Dermis blood vessel endothelial cell (primary cell): ENCODE data around the gene ADCY3. TPM values are rescaled to one million over a fixed set of nuclear protein-coding genes. Genes with fewer than 3 reads are reported as not detected.

Experiments used
- DNase-seq: peaks from one replicate; pipeline ENCODE4 v3.0.0; 2010
- total RNA-seq: library from RNA; depleted of rRNA; stranded (reverse); fragments of >200 nt; gene quantifications from 2 replicates; pipeline ENCODE4 v1.2.3, GENCODE V29; 2014

Gene ADCY3
- total RNA-seq, 1 donor from 2014 or later, result 18.2 TPM

DNA sequence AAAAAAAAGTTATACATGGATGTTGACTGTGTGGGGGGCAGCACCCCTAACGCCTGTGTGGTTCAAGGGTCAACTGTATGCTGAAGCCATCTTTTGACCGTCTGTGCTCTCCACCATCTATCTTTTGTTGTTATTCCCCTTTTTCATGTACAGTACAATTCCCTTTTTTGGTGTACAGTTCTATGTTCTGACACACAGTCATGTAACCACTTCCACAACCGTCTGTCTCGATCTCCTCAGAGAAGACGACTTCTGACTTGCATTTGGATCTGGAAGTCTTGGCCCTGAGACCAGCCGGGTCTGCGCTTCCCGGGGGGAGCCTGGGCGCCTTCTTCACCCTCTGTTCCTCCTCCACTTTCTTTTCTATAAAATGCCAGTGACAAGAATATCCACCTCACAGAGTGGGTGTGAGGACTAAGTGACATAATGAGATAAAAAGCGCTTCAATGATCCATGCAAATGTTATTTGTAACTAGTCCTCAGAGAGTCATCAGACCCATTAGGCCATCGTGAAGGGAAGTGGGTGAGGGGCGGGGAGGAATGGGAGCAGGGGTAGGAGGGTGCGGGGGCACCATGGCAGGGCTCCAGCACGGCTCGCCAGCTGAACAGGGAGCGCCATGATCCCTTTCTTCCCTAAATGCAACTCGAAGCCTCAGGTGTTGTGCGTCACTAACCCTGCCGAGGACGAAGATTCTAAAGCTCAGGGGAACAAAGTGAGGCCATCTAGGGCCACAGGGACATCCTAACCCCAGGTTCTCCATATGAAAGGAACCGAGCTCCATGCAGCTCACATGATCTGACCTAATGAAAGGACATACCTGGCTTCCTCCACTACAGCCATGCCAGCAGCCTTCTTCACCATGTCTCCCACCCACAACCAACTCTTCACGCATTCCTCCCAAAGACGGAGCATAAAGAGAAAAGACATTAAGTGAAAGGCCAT, 16.6 kb downstream of the ADCY3 start:
- DNase-seq, result no peak

DNA sequence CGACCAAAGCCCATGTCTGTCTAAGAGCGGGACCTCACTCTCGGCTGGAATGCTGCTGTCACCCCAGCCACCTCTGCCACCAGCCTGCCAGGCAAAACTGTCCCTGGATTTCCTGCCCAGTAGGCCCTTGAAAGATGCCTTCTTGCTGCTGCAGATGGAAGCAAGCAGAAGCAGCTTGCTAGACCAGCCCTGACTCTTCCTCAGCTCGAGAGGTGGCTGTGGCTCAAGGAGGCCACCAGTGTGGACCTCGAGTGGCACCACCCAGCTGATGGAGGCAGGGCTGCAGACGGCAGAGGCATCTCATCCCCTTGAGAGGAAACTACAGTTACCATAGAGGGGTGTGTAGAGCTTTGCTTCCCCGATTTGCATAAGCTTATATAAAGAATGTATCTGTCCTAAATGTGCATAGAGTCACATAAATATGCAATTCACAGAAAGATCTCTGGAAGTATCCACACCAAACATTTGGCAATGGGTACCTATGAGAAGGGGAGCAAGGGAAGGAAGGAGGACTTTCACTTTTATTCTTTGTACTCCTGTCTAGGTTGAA, 20.6 kb downstream of the ADCY3 start:
- no peak for DNase-seq

DNA sequence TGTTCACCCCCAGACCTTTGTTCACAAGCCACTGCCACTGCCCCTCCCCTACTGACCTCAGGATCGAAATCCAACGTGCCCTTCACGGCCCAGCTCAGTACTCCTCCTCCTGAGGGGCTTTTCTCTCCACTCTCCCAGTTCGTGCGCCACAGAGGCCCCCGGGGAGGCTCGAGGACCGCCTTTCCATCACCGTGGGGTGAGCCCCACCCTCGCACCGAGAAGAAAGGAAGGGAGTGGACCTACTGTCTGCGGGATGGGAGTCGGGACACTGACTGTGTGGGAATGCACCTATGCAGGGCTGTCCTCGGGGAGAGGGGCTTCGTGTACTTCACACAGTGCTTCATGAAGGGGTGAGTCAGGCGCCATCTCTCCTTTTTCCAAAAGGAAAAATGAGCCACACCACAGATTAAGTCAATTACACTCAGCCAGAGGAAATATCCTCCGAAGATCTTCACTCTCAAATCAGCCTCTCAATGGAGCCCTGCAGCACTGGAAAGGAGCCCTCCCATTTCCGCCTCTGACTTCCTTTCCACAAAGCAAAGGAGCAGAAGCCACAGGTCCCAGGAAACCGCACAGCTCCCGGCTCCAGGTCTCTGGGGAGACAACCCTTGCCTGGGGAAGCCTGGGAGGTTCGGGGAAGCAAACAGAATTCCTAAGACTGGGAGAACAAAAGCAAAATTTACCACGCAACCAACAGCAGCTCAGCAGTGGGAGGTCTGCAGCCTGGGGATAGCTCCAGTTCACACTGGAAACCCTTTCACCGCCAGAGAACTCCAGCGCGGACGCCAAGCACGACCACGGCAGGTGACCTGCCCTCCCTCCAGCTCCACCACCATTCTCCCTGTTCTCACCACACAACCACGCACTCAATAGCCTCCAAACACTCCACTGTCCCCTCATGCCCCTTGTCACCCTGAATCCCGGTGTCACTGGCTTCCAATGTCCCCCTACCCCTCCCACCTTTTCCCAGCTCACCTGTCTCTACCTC, 21.6 kb downstream of the ADCY3 start:
- peak; percentile 16 for DNase-seq

DNA sequence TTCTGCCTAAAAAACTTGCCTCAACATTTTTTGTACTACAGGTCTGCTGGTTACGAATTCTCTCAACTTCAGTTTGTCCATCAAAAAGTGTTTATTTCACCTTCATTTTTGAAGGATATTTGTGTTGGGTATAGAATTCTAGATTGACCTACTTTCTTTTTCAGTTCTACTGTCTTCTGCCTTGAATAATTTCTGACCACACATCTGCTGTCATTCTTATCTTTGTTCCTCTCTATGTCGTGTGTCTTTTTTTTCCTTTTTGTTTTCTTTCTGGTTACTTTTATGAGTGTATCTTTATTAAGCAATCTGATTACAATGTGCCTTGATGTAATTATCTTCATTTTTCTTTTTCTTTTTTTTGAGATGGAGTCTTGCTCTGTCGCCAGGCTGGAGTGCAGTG, 25.3 kb downstream of the ADCY3 start:
- no peak for DNase-seq

DNA sequence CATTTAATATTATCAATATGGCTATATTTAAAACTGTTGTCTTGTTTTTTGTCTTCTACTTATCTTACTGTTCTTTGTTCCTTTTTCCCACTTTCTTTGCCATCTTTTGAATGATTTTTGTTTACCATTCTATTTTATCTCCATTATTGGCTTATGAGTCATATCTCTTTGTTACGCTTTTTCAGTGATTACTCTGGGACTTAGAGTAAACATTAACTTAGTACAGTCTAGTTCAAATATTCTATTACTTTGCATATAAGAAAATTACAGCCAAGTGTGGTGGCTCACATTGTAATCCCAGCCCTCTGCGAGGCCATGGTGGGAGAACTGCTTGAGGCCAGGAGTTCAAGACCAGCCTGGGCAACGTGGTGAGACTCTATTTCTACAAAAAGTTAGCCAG, 26.1 kb downstream of the ADCY3 start:
- no peak for DNase-seq

DNA sequence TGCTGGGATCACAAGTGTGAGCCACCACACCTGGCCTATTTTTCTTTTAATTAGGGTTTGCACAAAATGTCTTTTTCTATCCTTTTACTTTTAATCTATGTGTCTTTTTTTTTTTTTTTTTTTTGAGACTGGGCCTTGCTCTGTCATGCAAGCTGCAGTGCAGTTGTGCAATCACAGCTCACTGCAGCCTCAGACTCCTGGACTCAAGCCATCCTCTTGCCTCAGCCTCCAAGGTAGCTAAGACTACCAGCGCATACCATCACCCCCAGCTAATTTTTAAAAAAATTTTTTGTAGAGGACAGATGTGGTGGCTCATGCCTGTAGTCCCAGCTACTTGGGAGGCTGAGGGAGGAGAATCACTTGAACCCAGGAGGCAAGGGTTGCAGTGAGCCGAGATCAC, 27.1 kb downstream of the ADCY3 start:
- DNase-seq, result no peak

DNA sequence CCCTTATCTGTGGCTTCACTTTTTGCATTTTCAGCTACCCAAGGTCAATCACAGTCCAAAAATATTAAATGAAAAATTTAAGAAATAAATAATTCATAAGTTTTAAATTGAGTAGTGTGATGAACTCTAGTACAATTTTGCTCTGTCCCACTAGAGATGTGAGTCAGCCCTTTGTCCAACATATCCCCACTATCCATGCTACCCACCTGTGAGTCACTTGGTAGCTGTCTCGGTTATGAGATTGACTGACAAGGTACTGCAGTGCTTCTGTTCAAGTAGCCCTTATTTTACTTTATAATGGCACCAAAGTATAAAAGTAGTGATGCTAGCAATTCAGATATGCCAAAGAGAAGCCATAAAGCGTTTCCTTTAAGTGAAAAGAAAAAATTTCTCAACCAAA, 28.8 kb downstream of the ADCY3 start:
- DNase-seq, result no peak

DNA sequence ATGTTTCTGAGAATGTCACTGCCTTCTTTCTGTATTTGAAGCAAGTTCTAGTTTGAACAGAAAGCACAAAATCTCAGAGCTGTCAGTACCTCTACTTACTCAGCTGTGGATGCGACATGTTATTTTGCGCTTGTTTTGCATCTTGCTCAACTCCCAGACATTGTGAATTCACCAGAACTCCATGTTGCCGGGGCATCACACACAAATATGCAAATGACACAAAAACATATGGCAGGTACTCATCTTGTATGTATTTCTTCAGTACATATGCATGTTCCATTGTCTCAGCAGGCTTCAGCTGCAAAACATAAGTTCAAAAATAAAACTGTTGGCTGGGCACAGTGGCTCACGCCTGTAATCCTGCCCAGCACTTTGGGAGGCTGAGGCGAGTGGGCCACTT, 30.8 kb downstream of the ADCY3 start:
- DNase-seq, result no peak

DNA sequence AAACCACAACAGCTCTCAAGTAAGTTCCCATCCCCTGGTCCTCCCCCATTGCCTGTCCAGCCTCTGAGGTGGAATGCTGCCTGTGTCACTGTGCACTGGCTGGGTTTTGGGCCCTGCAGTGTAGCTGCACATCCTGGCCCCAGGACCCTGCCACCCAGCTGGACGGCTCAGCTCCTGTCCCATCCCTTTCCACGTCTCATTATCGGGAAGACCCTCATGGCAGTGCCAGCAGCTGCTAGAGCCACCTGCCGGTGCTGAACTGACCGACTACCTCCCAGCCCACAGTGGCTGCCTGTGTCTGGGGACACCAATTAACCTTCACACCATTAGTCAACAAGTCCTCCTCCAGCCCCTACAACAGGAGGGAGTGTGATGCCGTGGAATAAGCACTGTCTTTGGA, 31.9 kb downstream of the ADCY3 start:
- no peak for DNase-seq

DNA sequence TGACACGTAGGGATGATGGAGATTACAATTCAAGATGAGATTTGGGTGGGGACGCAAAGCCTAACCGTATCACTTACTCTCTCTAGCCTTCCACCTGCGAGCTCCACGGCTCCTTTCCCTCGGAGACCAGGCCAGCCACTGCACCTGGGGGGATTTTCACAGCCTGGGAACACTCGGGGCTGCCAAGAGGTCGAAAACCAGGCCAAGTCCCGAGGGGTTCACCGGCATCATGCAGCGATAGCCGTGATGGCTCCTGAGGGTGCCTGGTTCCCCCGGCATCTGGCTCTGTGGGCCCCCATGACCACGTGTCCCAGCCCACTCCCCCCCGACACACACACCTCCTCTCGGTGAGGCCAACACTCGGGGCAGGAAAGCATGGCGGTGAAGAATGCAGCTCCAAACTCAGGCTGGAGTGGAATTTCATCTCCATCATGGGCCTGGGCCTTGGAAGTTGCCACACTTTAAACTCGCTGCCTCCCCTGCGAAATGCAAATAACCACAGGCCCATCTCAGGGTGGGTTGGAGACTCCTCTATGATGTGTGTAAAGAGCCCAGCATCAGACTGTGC, 32.6 kb downstream of the ADCY3 start:
- DNase-seq, result no peak

DNA sequence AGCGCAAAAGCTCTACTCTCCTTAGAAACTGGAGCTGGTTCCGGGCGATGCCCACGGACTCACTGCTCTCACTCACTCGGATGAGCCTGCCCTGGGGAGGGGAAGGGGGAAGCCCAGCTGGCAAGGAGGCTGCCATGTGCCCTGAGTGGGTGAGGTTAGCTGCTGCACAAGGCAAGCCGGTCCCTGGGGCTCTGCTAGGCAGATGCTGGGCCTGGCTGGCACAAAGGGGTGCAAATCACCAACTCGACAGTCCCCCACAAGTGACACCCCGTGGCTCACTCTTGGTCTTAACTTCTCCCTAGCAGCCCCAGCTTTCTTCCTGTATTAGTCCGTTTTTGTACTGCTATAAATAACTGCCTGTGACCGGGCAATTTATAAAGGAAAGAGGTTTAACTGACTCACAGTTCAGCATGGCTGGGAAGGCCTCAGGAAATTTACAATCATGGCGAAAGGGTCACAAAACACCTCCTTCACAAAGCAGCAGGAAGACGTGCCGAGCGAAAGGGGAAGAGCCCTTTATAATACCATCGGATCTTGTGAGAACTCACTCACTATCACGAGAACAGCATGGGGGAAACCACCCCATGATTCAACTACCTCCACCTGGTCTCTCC, 33.2 kb downstream of the ADCY3 start:
- DNase-seq, result peak; percentile 85

DNA sequence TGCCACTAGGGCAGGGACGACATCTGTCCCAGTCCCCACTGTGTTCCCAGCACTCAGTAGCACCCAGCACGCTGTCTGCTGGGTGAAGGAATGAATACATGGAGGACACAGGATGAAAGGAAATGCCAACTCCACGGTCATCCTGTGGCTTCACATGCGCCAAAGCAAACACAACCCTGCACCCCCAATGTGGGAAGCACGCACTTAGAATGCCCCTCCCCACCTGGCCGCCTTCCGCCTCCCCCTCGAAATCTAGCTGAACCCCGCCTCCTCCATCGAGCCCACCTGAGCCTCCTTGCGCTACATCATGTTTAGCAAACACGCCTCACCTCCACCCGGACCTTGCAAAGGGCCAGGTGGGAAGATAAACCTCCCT, 33.9 kb downstream of the ADCY3 start:
- peak; percentile 47 for DNase-seq

DNA sequence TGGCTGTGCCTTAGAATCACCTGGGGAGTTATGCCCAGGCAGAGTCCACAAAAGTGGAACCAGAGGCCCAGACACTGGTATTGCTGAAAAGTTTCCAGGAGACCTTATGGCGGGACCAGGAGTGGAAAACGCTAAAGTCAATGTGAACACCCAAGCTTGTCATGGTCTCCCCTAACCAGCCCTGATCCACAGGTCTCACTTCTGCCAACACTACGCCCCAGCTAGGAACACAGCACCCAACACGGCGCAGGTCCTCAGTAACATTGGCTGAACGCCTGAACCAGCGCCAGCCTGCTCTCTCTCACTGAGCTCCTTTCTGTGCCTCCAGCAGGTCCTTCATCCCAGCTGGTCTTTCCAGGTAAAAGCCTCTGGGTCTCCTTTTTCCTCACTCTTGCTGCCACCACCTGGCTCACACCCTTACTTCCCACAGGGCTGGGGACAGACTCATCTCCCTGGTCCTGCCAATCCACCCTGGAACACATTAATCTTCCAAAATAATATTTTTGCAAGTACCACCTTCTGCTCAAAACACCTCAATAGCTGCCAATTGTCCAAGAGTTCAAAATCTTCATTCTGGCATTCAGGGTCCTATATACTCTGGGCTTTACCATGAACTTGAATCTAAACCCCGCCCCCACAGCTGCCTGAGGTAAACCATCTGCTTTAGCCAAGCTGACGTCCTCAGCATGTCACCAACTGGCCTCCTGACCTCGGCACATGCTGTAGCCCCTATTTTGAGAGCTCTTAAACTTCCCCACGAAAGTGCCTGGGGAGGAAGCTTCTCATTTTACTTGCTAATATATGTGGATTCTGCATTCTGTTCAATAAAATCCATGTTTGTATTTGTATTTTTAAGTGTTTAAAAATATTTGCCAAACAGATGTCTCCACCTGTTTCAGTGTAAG, 34.6 kb downstream of the ADCY3 start:
- no peak for DNase-seq

DNA sequence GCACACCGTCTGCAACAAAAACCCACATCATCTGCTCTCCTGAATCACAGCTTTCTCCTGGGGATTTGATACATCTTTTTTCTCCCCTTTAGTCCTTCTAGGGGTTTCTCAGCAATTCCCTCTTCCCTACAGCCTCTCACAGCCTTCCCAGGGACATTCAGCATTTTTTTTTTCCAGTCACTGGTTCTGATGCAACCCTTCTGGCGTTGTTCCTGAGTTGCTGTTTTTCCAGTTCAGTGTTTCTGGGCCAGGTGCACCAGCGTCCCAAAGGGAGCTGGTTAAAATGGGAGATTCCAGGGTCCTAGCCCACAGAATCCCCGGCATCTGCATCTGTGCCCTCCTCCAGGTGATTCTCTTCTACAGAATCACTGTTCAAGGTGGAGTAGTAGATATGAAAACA, 36.1 kb downstream of the ADCY3 start:
- no peak for DNase-seq

DNA sequence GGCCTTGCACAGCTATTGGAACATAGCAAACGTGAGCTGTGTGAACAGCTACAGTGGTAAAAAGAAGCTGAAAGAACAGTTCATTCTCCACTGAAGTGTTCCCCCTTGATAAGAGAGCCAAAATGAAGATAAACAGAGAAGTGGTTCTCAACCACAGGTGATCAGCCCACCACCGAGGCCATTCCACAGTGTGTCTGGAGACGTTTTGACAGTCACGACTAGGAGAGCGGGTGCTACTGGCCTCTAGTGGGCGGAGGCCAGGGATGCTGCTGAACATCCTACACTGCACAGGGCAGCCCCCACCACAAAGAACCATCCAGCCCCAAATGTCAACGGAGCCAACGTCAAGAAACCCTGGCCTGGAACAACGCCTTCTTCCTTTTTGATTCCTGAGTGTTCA, 38.4 kb downstream of the ADCY3 start:
- DNase-seq, result no peak

DNA sequence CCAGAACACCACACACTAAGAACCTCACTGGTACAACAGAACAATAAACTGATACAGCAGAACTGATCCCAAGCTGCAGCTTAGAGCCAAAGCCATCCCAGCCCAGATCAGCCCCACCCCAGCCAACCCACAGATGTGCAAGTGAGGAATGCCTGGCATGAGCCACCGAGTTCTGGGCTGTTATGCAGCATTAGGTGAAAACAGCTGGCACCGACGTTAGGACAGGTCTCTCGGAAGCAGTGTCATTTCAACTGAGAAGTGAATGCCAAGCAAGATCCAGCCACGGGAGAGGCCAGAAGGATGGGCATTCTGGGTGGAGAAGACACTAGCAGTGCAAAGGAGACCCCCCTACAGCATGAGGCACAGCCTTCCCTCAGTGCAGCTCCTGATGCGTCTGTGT, 38.9 kb downstream of the ADCY3 start:
- DNase-seq, result no peak

DNA sequence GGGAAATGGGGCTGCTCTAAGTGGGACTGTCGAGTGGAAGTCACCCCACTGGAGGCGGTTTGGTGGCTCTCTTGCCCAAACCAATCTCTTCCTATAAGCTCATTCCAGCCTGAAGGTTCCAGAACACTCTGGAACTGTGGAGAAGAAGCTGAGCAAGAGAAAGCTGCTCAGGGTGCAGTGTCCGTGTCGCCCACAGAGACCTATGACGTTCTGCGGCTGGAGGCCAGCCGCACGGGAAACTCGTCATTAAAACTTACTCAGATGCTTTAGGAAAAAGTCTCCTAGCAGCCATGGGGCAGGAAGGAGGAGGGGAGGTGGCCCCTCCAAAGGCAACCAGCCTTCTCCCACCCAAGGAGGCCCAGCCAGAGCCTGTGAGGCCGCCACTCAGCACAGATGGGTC, 41.7 kb downstream of the ADCY3 start:
- no peak for DNase-seq

DNA sequence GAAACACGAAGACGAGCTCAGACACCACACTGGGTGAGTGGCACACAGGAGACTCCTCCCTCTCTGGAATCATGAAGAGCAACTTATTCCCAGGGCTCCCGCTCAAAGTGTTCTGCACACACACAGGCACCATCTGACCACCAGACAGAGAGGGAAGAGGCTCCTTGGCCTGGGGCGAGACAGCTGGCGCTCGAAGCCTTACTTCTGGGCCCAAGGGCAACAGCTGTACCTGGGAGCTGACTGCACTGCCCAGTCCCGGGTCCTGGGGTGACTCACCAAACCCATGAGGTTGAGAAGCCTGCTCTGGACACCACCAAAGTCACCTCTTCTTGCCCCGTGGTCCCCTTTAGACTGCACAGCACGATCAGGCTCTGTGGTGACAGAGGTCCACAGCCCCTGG, 42.4 kb downstream of the ADCY3 start:
- no peak for DNase-seq

DNA sequence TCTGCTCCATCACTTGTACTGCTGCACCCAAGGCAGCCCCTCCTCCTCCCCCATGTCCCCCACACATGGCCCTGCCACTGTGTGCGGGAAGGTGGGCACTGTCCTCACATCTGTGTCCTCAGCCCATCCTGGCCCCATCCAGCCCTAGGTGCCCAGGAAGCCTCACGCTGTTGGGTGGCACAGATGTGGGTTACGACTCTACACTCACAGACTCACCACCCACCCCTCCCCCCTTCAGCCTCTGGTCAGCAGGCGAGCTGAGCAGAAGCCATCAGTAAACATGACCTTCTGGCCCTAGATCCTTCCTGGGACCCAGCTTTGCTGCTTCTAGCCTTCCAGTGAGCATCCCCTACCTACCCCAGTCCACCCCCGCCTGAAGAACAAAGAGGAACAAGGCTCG, 43.0 kb downstream of the ADCY3 start:
- no peak for DNase-seq

DNA sequence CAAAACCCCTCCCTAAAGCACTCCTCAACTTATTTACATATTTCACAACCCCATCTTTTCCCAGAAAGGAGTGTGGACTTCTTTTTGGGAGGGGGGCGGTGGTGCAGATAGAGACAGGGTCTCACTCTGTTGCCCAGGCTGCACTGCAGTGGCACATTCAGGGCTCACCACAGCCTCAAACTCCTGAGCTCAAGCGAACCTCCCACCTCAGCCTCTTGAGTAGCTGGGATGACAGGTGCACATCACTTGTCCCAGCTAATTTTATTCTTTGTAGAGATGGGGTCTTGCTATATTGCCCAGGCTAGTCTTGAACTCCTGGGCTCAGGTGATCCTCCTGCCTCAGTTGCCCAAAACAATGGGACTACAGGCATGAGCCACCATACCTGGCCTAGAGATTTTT, 44.1 kb downstream of the ADCY3 start:
- no peak for DNase-seq

DNA sequence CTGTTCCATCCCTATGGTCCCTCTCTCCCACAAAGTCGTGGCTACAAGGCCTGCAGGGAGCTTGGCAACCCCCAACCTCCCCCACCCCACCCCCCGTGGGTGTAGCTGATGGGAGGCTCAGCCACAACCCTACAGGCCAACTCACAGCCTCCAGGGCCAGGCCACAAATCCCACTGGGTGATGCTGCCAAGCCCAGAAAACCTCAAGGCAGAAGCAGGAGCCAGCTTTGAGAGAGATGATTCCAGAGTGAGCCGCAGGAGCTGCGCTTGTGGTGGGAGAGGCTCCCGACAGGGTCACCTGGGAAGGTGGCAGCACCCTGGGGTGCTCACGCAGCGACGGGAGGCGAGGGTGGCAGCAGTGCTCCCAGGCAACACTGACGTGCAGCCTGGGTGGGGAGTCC, 44.8 kb downstream of the ADCY3 start:
- no peak for DNase-seq
